Activated gamma-delta T cell (primary cell): ENCODE measurements around the gene GRB14.
"Not testable (repeated sequence)": the region's sequence is repeated elsewhere in the genome, so short reads cannot be mapped to it uniquely, and the experiment has no call there.

Experiments used
- DNase-seq: peaks from one replicate; lab custom pipeline; 2025; lab: John Stamatoyannopoulos, UW

The GRB14 gene

DNA sequence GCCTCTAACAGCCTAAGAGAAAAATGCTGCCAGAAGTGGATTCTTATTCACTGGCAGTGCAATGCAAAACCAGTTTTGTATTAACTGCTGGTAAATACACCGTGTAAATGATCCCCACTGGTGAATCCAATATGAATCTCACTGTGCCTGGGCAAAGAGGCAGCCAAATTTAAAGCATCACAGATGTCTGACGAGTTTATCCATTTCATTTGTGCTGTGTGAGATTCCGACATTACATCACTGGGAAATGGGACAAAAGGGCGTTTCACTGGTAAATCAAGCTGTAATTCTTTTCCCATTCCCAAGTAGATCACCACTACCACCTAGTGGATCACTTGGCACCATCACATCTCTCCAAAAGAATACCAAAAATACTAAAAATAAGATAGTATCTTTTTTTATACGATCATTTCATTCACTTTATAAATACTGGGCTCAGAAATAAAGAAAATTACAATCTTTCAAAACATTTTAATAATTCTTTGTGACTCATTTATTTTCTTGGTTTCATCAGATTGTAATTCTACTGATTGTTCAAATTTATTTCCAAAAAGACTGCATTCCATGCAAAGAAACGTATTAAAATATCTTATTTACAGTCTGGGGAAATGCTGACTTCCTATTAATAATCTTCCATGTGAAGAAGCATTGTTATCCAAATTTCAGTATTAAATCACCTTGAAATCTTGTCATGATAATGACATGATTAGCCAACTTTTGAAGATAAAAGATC lies 125.6 kb downstream of the GRB14 start:
- no peak for DNase-seq

DNA sequence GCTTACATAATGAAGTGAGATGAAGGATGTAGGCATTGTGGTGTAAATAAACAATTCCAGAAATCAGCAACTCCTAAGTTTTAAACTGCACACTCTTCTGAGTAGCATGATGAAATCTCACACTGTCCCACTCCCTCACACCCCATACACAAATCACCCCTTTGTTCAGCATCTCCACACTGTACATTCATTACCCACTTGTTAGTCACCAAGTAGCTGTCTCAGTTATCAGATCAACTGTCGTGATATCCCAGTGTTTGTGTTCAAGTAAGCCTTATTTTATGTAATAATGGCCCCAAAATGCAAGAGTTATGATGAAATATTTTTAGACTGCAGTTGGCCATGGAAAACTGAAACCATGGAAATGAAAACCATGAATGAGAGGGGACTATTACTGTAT lies 135.7 kb downstream of the GRB14 start:
- no peak for DNase-seq

DNA sequence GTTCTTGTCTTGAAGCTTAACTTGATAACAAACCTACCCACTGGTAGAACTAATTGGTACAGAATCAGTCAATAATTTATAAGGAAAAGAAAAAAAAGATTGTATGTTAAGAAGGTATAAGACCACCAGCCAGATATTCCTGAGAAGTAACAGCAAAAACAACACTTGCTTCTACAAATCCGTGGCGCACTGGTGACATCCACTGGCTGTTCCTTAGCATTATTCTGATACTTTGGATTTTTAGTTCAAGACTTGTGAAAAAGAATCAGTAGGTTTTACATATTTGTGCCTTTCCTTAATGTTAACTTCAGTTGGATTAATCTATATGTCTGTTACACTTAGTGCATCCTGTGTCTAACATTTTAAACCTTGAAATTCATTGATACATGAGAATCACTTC lies 141.8 kb downstream of the GRB14 start:
- DNase-seq, result no peak

DNA sequence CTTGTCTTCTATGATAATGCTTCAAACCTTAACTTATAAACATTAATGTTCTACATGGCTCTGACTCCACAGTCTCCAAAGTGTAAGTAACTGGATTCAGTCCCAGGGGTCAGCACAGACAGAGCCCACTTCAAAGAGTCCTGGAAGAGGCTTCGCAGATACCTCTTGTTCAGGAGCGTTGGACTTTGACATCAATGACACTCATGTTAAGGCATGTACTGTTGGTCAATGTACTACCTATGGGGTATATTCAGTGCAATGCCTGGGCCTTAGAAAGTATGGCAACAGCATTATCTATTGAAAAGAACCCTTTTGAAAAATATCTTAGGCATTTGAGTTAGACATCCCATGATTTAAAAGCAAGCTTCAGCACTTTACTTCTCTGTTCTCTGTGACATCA lies 143.1 kb downstream of the GRB14 start:
- no peak for DNase-seq

DNA sequence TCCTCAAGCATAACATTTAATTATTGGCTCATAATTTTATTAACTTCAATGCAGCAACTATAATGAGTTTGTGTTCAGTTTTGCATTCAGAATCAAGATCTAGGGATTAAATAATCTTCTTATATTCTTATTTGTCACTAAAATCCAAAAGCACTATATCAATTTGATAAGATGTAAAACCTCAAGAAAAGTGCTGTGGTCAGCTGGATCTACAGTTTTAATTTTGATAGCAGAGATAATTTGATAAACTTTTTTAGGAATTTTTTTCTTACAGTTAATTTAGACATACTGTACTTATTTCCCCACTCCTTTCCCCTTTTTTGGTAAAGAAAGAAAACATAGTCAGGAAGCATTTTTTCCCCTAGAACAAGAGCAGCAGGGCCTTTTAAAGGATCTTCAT lies 146.4 kb downstream of the GRB14 start:
- DNase-seq, result no peak

DNA sequence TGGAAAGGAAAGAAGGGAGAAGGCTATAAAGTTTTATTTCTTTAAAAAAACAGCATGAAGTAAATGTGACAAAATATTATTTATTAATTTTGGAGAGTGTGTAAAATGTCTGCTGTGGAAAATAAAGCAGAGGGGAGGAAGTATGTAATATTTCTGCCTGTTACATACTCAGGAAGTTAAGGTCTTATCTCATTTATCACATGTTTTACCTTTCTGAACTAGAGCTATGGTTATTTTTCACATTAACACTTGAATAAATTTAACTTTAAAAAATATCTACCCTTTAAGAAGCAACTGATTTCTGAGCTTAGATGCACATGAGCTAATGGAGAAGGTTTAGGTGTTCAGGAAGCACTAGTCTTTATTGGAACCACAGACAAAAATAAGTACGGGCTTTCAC lies 148.3 kb downstream of the GRB14 start:
- DNase-seq, result no peak

DNA sequence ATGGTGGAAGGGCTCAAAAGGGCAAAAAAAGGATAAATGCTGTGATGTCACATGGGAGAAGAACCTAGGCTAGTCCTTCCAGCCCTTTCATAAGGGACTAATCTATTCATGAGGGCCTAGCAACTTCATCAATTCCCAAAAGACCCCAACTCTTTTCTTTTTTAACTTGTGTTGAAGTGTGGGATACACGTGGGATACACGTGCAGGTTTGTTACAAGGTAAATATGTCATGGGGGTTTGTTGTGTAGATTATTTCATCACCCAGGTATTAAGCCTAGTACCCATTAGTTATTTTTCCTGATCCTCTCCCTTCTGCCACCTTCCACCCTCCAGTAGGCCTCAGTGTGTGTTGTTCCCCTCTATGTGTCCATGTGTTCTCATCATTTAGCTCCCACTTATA lies 156.2 kb downstream of the GRB14 start:
- not testable (repeated sequence) for DNase-seq

DNA sequence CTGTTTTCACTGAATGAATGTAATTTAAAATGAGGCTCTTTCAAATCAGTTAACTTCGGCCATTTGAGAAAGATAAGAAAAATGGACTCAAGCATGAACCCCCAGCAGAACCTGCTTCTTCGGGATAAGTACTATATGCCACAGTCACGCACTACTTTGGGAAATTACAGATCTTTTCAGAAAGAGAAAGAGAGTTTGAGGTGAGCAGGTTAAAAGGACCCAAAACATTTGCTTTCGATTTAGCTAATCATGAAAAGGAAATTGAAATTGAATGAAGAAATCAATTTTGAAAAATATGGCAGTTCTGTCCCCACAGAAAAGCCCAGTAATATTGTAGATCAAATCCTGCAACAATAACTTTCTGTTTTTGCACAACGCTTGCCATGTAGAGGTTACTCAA lies 156.9 kb downstream of the GRB14 start:
- DNase-seq, result no peak

DNA sequence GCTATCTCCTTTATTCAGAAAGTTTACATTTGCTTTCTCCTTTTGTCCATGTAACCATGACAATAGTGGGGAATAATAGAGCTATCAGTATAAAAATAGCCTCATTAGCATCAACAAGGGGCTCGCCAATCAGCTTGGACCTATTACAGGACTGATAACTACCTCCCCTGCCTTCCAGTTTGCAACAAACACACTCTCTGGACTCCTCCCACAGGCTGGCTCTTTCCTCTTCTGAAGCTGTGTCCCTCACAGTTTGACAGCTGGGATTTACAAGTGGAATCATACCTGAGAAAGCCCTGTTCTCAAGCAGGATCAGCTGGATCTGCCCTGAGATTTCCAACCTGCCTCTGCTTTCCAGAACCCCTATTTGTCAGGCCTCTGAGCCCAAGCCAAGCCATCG lies 162.5 kb downstream of the GRB14 start:
- DNase-seq, result no peak

DNA sequence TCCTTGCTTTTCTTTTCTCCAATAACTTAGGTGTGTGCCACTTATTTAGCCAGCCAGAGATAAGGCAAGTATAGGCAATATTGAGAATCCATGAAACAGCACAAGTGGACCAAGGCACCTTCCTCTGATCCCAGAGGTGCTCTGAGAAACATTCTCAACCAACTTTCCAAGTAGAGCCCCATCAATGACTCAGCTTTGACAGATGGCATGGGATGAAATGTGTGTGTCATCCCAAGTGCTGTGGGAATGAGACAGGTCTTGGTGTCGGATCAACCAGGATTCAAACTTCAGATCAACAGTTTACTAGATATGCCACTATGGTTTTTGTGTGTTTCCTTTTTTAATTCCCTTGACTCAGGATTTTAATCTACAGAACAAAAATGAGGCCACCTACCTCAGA lies 164.0 kb downstream of the GRB14 start:
- DNase-seq, result no peak

DNA sequence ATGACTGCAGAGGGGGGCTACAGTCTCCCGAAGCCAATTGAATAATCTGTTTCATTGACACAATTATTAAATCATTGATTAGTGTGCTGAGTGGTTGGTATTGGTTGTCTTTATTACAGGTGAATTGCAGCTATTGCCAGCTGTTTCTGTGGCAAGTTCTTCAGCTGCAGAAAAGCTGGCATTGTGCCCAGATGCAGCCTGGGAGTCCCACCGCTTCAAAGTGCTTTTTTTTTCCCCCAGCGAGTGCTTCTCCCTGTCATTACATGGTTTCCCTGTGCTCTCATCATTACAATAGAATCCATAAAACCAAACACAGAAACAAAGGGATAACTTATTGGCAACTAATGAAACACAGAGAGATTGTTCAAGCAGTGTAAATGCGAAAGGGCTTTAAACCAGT lies 164.7 kb downstream of the GRB14 start:
- DNase-seq, result no peak

DNA sequence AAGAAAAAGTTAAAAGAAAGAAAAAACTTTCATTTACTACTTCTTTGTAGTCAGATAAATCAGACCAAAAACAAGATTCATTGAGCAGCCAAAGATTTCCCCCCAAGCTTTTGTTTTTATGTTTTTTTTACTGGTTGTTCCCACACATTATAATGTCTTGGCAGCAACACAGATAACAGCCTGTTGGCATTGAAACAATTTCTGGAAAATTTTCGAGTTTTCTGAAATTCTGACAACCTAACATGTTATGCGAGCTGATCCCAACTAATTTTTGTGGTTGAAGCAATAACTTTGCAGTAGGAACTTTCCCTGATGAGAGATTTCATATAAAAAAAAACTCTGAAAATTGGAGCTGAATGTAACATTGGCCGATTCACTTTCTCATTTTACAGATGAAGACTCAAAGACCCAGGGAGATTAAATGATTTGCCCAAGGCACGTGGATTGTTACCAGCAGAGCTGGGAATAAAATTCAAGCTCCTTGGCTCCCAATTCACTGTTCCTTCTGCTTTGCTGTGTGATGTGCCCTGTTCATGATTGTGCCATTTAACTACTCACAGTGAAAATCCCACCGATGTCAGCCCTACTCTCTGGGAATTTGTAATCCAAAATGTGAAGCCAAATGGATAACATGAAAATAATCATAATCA lies 167.5 kb downstream of the GRB14 start:
- DNase-seq, result no peak

DNA sequence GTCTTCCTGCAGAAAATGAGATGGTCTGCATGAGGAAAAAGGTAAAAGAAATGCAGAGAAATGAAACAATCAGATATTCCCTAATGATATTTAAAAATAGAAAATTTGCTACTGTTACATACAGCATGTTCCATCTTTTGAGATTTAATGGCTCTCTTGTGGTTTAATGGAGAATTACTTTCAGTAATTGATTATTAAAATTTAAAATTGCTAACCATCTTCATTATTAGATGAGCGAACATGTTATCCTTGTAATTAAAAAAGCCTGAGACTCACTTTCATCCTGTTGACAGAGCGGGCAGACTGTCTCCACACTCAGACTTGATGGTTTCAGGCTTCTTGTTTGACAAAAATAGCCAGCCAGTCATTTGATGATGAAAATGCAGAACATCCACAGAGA lies 171.0 kb downstream of the GRB14 start:
- DNase-seq, result no peak

DNA sequence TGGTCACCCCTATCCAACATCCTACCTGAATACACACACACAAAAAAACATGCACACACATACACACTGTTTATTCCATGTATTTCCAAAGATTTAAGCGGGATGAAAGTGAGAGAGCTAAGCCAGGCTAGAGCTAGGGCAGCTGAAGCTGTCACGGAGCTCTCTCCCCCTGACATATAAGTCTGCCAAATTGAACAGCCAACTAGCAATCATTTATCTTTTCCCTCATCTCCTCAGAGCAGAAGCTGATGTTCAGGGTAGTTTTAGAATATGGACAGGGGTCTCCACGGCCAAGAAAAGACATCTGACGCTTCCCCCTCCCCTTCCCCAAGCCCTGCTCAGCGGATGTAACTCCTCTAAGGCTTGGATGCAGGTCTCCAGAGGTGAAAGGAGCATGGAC lies 171.6 kb downstream of the GRB14 start:
- no peak for DNase-seq

DNA sequence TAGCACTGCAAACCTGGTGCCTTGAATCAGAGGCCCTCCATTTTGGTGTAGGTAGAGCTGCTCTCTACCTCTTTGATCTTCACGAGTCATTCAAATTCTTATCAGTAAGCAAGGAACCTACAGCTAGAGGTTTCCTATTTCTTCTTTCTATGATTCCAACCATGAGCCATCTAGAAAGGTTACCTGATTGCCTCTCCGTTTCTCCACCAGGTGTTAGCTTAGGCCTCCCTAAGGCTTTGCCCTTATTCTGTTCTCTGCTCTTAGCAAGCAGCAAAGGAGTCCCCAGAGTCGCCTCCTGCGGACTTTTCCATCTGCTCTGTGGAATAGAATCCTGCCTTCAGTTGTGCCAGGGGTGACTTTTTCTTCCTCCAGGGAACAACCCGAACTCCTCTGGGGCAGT lies 173.6 kb downstream of the GRB14 start:
- DNase-seq, result no peak
